Measurements from ENCODE around the gene FAM221A. TPM values are rescaled to one million over a fixed set of nuclear protein-coding genes. Genes with fewer than 3 reads are reported as not detected.

The FAM221A gene
- total RNA-seq, 3 donors from 2014 or later, result 8.4 to 16.0 (median 13.4) TPM

DNA sequence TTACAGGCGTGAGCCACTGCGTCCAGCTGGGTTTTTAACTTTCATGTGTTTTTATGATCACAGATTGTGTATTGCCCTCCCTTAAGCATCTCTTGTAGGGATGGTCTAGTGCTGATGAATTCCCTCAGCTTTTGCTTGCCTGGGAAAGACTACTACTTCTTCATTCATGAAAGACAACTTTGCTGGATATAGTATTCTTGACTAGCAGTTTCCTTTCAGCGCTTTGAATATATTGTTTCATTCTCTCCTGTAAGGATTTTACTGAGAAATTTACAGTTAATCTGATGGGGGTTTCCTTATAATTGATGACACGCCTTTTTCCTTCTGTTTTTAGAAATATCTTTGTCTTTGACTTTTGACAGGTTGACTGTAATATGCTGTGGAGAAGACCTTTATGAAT lies 63.2 kb downstream of the FAM221A start:
- H3K36me3 ChIP-seq (ENCODE audit: low read depth), result no peaks in the 10 kb centered on the region
- no peak for DNase-seq
- no peak overlapping the region for H3K4me3 ChIP-seq
- no peak for ATAC-seq
- peaks cover 19% of the 10 kb centered on the region for H3K9me3 ChIP-seq
- no peaks in the 10 kb centered on the region for H3K4me1 ChIP-seq (ENCODE audit: low read depth)
- TF ChIP-seq, protein P1, sequence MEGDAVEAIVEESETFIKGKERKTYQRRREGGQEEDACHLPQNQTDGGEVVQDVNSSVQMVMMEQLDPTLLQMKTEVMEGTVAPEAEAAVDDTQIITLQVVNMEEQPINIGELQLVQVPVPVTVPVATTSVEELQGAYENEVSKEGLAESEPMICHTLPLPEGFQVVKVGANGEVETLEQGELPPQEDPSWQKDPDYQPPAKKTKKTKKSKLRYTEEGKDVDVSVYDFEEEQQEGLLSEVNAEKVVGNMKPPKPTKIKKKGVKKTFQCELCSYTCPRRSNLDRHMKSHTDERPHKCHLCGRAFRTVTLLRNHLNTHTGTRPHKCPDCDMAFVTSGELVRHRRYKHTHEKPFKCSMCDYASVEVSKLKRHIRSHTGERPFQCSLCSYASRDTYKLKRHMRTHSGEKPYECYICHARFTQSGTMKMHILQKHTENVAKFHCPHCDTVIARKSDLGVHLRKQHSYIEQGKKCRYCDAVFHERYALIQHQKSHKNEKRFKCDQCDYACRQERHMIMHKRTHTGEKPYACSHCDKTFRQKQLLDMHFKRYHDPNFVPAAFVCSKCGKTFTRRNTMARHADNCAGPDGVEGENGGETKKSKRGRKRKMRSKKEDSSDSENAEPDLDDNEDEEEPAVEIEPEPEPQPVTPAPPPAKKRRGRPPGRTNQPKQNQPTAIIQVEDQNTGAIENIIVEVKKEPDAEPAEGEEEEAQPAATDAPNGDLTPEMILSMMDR (IDR thresholded peaks at IDR 0.05), result no peak
- intact Hi-C loops (cut with DNase I, micrococcal nuclease), result no loop called here

DNA sequence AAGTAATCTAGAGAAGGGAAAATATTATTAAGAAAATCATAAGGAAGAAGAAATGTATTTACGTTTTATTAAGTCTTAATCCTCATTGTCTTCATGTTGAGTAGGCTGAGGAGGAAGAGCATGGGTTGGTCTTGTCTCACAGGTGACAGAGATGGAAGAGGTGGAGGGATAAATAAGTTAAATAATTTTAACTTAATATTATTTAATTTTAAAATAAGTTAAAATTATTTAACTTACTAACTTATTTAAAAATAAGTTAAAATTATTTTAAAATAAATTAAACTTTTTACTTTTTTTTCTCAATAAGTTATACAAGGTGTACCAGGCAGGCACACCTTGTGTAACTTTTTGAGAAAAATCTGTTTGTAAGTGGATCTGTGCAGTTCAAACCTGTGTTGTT lies 66.6 kb downstream of the FAM221A start:
- peaks cover 19% of the 10 kb centered on the region for H3K9me3 ChIP-seq
- no peaks in the 10 kb centered on the region for H3K4me1 ChIP-seq (ENCODE audit: low read depth)
- TF ChIP-seq, protein P1 (IDR thresholded peaks at IDR 0.05), result no peak
- H3K4me3 ChIP-seq, result no peak overlapping the region
- ATAC-seq, result no peak
- intact Hi-C loops (cut with DNase I, micrococcal nuclease), result no loop called here
- no peaks in the 10 kb centered on the region for H3K36me3 ChIP-seq (ENCODE audit: low read depth)
- DNase-seq, result no peak

DNA sequence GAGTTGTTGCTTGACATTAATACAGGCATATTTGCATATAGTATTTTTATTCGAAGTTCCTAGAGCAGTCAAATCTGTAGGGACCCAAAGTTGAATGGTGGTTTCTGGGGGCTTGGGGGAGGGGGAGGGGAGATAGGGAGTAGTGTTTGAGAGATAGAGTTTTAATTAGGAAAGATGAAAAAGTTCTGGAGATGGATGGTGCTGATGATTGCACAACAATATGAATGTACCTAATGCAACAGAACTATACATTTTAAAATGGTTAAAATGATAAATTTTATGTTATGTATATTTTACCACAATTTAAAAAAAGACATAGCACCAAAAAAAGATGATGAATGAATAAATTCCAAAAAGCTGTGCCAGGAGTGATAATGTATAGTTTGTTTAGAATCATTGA lies 71.9 kb downstream of the FAM221A start:
- intact Hi-C loops (cut with DNase I, micrococcal nuclease), result no loop called here
- H3K36me3 ChIP-seq (ENCODE audit: low read depth), result no peaks in the 10 kb centered on the region
- TF ChIP-seq, protein P1 (IDR thresholded peaks at IDR 0.05), result no peak
- DNase-seq (no peak), ATAC-seq (no peak)
- no peaks in the 10 kb centered on the region for H3K9me3 ChIP-seq
- no peak overlapping the region for H3K4me3 ChIP-seq
- H3K4me1 ChIP-seq (ENCODE audit: low read depth), result no peaks in the 10 kb centered on the region

Other genes with a start within 250 kb of the FAM221A start
- under 1 TPM in 1 of 3 donors, not detected in 2; 0.79 TPM for gene IGF2BP3, start 209.7 kb upstream of the FAM221A start, total RNA-seq
- 10 to 100 TPM; 74.6 to 79.3 (median 76.8) TPM for gene TRA2A, start 148.2 kb upstream of the FAM221A start, total RNA-seq
- 10 to 100 TPM in 2 of 3 donors, 1 to 10 TPM in 1; 7.3 to 16.8 (median 10.4) TPM for gene CCDC126, start 82.8 kb upstream of the FAM221A start, total RNA-seq
- gene STK31, start 30.0 kb downstream of the FAM221A start, total RNA-seq, result 1 to 10 TPM in 1 of 3 donors, under 1 TPM in 2; 0.38 to 1.3 (median 0.65) TPM

Measured in mucosa of descending colon (tissue), 3 donors.